GM19025 (cell line): ENCODE results near the gene GRB10.

ENCODE experiments used
- ATAC-seq: cut with Tn5 transposase; IDR thresholded peaks from one replicate; pipeline ENCODE4 v1.9.1; 2021; ENCODE audit warnings: mild to moderate bottlenecking, low read depth, moderate library complexity; ENCODE audit not compliant: unreplicated experiment

The GRB10 gene

DNA sequence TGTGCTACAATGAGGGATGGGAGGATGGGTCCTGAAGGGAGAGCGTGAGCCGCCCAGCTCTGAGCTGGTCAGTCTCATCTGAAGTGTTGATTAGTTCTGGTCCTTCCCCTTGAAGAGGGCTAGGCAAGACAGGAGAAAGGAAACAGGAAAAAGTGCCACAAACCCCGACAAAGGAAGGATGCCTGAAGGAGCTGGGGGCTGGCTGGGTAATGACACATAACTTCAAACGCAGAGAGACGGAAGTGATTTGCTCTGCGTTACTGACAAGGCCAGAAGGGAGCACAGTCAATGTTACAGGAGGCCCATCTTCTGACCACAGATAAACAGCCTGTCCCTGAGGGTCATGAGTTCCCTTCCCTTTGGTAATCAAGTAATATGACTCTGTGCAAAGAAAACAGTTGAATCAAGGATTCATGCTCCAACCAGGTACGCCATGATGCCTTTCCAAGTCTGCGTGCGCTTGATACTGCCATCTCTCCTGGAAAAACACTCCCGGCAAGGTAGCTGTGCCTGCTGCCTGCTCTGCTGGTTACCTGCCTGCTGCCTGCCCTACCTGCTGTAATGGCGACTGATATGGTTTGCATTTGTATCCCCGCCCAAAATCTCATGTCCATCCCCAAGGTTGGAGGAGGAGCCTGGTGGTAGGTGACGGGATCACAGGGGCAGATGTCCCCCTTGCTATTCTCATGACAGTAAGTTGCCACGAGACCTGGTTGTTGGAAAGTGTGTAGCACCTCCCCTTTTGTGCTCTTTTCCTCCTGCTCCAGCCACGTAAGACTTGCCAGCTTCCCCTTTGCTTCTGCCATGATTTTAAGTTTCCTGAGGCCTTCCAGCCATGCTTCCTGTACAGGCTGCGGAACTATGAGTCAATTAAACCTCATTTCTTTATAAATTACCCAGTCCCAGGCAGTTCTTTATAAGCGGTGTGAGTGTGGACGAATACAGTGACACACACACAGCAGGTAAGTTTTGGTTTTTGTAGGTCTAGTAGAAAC is 57.9 kb downstream of the GRB10 start:
- no peak for ATAC-seq

DNA sequence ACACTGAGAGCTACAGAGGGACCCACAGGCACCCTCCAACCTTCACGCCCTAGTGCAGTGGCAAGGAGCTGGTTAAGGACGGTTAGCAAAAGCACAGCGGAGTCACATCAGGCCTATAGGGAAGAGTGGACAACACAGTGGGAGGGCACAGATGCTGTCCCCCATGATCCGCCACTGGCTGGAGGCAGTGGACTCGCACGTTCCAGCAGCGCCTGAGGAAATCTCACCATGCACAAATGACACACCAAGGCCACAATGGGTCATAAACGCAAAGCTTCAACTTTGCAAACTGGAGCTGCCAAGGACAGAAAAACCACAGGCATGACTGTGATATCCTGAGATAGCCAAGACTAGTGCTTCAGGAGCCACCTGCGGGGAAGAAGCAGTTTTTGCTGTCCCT is 58.8 kb downstream of the GRB10 start:
- no peak for ATAC-seq

DNA sequence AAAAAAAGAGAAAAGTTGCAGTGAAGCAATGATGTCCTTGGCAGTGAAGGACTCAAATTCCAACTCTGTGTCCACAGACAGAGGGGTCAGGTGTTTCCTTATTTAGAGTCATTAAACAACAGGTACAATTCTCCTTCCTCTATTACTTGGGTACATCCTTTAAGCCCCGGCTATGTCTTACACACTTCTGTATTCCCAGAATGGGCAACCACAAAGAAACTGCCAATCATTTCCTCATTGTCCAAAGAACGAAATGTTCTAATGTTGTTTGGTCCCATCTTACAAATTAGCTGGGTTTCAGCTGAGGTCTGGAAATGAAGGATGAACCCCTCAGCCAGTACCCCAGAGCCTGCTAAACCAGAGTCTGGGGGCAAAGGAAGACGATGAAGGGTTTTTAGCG is 59.5 kb downstream of the GRB10 start:
- no peak for ATAC-seq

DNA sequence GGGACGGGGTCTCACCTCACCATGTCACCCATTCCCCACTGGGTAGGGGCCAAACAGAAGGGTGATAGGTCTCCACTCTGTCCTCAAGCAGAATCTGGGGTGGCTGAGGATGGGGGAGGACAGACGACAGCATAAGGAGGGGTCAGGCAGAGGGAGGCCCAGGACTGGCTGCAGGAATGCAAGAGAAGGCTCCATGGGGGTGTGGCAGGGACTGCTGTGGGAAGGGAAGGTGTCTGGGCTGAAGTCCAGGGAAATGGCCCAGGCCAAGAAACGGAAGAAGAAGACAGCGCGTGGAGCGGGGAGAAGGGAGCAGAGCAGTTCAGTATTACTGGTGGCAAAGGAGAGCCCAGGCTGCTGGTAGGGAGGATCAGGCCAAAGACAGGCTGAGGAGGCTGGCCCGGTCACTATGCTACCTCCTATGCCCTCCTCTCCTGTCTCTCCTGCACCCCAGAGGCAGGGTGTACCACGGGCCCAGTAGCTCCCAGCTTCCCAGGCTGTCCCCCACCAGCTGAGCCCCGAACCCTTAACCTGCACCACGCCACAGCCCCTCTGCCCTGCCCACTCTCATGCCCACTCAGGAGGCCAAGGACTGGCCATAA is 60.9 kb downstream of the GRB10 start:
- no peak for ATAC-seq

DNA sequence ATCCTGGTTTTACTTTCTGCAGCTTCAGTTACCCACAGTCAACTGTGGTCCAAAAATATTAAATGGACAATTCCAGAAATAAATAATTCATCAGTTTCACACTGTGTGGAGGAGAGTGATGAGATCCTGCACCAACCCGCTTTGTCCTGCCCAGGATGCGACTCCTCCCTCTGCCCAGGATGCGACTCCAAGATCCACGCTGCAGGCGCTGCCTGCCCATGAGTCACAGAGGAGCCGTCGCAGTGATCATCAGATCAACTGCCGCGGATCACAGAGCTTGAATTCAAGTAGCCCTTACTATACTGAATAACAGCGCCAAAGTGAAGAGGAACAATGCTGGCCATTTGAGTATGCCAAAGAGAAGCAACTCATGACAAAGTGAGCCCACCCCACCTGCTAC is 61.5 kb downstream of the GRB10 start:
- no peak for ATAC-seq

DNA sequence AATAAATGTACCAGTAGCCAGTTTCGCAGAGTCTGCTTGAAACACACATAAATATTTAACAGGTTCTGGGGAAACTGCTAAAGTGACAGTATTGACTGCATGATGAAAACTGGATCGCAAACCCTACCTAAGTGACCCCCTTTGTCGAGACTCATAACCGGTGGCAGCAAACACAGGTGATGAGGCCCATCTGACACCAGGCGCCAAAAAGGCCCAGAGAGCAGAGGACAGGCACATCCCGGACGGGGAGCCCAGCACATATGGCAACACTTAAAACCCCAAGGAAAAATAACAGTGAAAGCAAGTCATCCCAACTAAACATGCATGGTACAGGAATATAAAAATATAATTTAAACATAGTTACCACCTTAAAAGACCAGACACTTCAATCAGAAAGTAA is 62.4 kb downstream of the GRB10 start:
- ATAC-seq, result no peak

DNA sequence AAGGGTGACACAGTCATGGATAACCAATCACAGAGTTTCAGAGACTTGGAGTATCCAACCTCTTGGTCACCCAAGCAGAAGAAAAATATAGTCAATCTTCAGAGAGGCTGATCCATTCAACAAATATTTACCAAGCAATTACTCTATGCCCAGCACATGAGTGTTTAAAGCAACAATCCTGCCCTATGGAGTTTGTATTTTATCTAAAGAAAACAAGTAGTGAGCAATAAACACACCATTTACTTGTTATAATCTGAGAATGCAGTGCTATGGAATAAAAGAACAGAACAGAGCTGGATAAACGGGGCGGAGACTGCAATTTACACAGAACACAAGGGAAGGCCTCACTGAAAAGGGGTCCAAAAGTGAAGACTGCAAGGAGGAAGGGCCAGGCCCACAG is 63.8 kb downstream of the GRB10 start:
- ATAC-seq, result no peak

DNA sequence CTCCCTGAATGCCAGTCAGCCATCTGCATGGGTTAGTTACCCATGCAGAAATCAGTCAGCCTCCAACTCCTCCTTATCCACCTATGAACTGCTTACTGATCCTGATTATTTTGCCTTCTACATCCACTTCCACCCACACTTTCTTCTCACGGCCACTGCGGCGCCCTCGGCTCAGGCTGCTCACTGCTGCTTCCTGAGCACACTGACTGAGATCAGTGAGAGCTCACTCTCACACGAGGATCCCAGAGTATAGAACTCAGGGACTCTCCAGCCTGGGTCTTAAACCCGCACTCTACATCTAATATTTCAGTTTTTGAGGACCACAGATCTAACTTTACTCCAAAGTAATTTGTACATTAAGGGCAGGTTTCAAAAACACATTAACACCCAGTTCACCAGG is 64.4 kb downstream of the GRB10 start:
- ATAC-seq, result no peak

DNA sequence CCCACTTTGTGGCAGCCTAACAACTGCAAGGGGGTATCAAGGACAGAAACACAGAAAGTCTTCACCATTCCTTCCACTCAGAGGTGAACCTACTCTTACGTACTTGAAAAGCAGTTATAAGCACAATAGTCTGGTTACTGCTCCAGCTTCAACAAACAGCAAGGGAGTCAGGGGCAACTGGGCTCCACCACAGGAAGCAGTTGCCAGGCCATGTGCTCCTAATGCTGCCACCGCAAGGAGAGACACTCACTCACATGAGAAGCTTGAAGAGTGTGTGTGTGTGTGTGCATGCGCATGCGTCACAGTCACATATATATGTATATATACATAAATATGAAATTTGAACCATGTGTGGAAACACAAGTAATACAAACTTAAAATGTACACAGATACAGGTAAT is 65.5 kb downstream of the GRB10 start:
- no peak for ATAC-seq

DNA sequence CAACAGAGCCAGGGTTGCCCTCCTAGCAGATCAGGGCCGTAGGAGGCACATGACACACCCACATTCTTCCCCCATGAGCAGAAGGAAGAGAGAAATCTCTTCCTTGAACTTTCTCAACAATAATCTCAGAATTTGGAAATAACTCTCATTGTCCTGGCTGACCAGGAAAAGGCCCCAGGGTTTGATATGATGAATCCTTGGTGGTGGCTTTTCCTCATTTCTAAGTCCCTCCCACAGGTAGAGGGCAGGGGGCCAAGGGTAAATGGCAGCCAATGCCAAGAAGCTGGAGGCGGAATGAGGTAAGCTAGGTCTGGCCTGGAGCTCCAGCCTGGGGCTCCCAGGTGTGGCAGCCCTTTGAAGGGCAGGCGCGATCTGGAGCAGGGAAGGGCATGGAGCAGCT is 67.8 kb downstream of the GRB10 start:
- no peak for ATAC-seq

DNA sequence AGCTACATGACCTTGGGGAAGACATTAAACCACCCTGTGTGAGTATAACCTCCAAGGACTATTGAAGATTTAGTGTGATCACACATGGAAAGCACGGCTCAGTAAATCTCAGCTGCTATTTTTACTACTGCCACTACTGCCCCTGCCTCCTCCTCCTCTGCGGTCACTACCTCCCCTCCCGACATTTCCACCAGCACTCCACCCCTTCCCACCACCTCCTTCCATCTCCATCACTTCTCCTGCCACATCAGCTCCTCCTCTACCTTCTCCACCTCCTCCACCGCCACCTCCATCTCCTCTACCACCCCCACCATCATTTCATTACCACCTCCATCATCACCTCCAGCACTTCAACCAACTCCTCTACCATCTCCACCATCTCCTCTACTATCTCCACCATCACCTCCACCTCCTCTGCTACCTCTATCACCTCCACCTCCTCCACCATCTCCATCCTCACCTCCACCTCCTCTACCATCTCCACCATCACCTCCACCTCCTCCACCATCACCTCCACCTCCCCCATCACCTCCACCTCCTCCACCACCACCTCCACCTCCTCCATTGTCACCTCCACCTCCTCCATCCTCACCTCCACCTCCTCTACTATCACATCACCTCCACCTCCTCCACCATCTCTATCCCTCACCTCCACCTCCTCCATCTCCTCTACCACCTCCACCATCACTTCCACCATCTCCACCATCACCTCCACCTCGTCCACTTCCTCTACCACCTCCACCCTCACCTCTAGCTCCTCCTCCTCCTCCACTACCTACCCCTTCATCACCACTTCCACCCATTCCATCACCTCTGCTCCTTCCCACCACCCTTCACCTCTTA is 69.4 kb downstream of the GRB10 start:
- ATAC-seq, result no peak

DNA sequence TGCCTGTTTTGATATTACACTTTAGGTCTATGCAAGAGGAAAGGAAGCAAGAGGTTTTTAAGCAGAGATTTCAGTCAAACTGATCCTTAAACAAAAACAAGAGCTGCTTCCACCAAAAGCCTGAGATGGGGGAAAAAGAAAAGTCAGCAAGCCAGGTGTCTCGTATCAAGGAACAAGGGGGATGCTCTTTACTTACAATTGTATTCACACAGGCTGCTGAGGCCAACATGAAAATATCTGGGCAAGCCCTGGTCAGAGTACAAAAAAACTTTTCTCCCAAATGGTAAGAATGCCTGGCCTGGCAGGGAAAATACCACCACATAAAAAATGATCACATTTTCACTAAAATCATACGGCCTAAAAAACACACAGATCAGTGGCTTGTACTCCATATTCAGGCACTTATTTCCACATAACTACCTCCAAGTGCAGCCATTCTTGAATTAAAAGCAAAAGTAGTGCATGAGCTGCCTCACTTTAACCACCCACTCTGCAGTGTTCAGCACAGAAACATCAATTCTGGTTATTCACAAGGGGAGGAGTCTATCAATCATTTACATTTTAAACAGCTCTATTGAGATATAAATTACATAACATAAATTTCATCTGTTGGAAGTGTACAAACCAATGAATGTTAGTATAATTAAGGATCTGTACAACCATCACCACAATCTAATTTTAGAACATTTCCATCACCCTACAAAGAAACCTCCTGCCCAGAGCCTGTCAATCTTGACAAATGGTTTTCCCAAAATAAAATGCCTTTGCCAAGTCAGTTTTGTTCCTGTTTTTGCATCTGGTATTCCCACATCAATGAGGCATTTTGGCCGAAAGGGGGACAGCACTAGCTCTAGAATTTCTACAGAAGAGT is 70.2 kb downstream of the GRB10 start:
- no peak for ATAC-seq

DNA sequence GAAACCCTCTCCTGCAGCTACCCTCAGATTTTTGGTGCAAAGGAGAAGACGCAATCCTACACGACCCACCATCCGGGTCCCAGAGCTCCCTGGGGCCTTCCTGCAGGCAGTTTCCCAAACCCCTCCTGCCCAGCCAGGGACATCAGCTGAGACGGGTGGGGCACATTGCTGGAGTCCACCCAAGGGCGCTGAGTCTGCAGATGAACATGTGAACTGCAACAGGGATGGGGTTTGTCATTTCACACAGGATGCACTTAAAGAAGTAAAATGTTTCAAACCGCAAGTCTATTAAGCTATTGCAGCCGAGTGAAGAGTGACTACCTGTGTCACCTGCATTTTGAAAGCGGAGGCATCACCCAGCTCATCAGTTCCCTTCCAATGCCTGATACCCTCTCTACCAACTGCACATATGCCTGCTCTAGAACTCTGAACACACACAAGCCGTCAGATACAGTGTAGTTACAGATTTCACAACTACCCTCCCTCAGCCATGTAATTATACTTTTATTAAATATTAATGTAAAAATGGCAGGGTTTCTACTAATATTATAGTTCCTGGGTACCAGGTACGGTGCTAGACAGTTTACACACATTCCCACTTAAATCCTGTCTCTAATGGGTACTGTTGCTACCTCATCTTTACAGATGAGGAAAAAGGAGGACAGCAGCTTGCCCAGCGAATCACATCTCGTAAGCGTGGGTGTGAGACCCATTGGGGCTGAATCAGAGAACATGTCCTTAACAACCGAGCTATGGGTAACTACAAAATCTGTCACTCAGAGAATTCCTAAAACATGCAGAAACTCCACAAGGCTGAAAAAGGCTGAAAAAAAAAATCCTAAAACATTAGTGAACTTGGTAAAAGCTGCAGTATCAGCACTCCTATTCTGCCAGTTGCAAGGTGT is 71.2 kb downstream of the GRB10 start:
- ATAC-seq, result no peak

DNA sequence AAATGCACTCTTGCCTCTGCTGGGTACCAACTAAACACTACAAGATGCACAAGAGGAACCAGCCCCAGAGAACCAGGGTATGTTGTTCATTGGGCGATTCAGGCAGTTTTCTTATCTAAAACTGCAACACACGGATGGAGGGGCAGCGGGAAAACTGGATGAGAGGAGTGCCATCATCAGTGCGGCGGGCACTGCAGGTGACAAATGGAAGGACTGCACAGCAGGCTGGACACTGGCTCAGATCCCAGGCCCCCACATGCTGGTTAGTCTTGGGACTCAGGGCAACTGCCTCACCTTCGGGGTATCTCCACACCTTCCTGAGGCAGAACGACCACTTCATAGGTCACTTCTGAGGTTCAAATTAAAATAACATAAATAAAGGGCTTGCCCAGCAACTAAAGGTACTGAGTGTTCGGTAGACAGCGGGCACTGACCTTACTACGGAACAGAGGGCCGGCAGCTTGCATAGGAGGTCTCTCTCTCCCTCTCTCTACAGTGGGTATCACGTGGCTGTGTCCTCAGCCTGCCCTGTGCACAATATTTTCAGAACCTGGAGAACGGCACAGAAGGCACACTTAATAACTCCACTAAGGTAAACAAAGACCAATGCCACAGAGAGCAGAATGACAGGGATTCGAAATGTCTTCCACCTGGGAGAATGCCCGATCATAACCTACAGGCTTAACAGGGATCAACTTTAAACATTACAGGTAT is 72.1 kb downstream of the GRB10 start:
- no peak for ATAC-seq

DNA sequence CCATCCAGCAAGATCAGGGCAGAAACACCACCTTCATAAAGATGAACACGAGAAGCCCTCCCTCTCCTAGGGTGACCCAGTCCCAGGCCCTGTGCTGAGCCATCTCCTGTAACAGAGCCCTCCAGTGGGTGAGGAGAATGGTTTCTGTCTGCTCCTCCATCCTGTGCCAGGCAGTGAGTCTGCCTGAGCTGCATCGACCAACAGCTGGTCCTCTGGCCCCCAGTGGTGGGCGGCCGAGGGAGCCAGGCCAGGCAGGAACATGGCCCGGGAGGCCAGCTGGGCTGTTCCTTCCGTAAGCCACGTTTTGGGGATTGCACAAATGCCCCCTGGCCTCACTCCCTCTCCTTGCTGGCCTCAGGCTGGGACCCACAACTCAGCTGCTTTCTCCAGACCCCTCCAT is 73.5 kb downstream of the GRB10 start:
- no peak for ATAC-seq

DNA sequence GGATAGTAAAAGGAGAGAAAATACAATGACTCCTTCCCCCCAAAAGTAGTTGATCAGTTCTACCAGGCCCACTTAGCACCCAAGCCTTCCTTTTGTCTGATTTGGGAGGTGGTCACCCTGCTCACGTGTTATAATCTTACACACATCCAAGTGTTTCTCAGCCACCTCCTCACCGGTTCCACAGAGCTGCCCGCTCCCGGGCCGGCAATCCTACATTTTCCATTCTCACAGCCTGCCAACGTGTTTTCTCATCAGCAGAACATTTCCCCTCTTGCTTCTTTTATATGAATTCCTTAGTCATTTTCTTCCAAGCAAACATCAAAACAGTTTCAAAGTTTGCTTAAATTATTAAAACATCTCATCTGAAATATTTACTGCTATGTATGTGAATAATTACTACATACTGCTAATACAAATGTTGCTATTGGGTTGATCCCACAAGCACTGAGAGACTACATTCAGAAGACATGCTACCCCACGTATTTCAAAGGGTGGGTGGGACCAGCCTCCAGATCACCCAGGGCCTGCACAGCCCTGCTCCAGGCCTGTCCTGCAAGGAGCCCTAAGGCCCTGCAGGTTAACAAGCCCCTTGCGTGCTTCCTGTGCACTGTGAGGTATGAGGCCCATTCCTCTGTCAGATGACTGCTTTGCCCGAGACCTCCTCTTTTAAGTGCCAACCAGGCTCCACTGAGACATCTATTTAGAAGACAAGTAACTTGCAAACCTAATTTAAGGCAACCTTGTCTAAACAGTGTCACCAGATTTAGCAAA is 75.3 kb downstream of the GRB10 start:
- no peak for ATAC-seq

DNA sequence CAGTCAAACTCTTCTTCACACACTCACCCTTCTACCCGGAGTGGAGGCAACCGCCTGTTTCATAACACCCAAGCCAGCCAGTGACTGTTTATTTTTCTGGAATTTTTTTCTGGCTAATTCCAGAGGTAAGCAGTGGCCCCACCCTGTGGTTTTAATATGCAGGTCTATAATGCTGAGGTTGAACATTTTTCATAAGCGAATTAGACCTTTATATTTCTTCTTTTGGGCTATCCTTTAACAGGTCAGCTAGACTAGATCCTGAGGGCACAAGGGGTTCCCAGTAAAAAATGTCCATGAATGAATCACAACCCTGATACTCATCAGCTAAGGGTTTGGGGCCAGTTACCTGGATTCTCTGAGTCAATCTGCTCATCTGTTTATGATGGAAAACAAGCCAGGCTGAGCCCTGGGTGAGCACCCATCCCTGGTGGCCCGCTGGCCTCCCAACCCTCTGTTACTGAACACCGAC is 76.2 kb downstream of the GRB10 start:
- no peak for ATAC-seq

DNA sequence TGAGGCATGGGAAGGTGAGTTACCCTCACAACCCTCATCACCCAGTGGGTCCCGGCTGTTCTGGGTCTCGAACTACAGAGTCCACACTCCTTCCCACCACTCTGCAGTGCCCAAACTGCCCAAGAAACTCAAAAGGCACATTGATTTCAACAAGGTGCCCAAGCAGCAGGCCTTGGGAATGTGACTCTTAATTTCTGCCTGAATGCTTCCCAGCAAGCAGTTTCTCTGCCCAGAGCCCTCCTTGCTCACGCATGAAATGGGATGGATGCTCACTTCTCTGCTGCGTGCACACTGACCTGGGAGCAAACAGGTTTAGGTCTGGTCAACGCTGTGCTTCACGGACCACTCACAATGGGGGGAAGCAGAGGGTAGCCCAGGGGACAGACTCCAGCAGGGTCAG is 77.9 kb downstream of the GRB10 start:
- ATAC-seq, result no peak
